AG20443 (cell line): Measurements from ENCODE around the gene ARHGEF25.
A peak's percentile ranks its signal among the peaks of the same experiment; 100 is the strongest.
"Not testable (repeated sequence)": the region's sequence is repeated elsewhere in the genome, so short reads cannot be mapped to it uniquely, and the experiment has no call there.

Experiments used
- DNase-seq: peaks from one replicate; pipeline ENCODE4 v3.0.0; 2012; ENCODE audit warnings: low spot score, mixed read lengths

The ARHGEF25 gene

DNA sequence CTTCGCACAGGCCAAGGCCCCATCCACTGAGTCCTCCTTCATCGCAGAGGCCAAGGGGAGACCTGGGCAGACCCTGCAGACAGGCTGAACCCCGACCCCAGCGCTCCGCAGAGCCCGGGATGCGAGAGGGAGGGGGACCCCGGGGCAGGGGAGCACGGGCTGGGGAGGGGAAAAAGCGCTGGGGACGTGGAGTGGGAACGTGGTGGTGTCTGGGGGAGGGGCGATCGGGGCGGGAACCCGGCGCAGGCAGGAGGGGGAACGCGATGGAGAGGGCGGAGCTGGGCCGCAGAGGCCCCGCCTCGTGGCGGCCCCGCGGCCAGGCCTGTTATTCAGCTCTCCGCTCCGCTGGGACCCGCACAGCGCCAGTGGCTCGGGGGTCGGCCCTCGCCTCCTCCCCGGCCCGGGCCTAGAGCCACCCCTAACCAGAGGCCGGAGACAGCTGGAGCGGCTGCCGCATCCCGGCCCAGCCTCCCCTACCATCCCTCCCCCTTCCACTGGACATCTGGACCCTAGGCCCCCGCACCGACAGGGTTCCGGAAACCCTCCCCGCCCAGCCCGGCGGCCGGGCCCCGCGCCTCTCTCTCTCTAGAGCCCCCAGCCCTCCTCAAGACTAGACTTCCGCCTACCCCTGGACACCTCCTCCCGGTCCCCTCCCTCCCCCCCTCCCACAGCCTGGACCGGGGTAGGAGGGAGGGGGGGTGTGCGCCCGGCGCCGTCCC is at the start of gene ARHGEF25:
Gene ARHGEF25, plus strand, starts transcription at position 328 of the 719 bp plus-strand sequence. CDS start 460 bp downstream, outside the sequence.
- DNase-seq: peak; percentile 95

DNA sequence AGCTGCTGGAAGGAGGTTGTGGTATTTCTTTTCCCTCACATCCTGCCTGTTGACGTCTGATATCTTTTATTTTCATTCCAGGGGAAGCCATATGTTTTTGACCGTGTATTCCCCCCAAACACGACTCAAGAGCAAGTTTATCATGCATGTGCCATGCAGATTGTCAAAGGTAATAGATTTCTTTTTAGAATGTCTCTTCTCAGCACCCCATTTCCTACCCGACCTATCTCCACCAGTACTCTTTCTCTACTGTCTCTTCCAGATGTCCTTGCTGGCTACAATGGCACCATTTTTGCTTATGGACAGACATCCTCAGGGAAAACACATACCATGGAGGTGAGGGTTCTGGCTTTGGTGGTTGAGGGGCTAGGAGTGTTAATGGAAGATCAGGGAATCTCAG is 47.9 kb upstream of the ARHGEF25 start:
- DNase-seq: no peak

DNA sequence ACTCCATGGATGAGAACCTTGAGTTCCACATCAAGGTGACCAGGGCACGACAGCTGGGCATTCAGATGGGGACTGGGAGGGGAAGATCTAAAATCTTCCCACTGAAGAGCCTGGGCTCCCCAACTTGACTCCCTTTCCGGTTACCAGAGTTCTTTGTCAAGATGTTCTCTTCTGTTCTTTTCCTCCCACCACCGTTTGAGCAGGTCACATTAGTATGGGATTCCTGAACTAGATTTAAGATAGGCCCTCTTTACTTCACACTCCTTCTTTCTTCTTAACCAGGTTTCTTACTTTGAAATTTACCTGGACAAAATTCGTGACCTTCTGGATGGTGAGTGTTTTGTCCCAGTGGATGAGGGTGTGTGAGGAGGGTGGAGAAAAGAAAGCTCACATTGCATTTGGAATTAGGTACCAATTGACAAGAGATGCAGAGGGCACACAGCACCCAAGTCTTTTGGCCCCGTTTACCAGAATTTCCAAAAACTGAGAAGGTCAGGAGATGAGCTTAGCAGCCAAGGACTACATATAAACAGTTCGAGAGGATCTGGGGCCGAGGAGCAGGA is 47.0 kb upstream of the ARHGEF25 start:
- DNase-seq: no peak

DNA sequence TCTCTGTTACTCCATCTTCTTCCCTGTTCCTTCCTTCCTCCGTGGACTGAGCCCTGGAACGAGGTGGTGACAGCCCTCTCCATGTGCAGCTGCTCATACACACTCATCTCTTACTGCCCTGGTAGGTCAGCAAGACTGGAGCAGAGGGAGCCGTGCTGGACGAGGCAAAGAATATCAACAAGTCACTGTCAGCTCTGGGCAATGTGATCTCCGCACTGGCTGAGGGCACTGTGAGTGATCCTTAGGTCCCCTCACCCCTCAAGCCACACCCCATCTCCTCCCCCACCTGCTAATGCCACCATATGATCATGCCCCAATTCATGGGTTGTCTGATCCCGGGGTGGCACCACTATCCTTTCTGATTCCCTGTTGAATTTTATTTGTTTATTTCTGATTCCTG is 42.4 kb upstream of the ARHGEF25 start:
- DNase-seq: no peak

DNA sequence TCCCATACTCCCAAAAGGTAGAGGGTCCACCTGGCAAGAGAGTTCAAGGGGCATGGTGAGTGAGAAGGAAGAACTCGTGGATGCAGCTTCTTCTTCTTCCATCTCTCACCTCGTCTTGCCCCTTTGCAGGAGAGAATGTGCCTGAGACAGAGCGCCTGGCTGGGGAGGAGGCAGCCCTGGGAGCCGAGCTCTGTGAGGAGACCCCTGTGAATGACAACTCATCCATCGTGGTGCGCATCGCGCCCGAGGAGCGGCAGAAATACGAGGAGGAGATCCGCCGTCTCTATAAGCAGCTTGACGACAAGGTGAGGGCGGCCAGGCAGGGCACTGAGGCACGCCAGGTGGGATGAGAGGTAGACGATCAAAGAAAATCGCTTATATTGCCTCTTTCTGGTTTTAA is 41.4 kb upstream of the ARHGEF25 start:
- no peak for DNase-seq

DNA sequence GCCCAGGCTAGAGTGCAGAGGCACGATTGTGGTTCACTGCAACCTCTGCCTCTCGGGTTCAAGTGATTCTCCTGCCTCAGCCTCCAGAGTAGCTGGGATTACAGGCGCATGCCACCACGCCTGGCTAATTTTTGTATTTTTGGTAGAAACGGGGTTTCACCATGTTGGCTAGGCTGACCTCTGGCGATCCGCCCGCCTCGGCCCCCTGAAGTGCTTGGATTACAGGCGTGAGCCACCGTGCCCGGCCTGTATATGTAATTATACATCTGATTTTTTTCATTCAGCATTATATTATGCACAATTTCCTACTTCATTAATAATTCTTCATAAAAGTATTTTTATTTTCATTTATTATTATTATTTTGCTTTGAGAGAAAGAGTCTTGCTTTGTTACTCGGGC is 40.8 kb upstream of the ARHGEF25 start:
- DNase-seq: not testable (repeated sequence)

DNA sequence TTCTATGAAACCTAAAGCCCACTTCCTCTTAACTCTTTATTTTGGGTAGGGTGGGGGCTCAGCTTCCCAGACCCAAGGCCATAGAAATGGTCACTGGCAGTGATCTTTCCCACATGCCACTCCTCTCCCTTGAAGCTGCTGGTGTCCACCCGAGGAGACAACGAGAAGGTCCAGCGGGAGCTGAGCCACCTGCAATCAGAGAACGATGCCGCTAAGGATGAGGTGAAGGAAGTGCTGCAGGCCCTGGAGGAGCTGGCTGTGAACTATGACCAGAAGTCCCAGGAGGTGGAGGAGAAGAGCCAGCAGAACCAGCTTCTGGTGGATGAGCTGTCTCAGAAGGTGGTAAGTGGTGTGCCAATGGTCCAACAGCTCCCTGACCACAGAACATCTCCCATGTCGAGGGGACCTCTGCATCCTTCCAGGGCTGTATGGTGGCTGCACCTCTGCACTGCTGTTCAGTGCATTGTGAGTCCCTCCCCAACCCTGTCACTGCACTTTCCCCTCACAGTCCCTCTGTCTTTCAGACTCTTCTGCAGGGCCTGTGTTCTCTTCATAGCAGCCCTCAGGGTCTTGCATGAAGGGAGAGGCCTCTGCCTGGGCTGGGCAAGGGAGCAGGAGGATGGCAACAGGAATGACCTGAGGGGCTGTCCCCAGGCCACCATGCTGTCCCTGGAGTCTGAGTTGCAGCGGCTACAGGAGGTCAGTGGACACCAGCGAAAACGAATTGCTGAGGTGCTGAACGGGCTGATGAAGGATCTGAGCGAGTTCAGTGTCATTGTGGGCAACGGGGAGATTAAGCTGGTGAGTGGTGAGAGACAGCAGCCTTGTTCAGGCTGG is 39.1 kb upstream of the ARHGEF25 start:
- no peak for DNase-seq

DNA sequence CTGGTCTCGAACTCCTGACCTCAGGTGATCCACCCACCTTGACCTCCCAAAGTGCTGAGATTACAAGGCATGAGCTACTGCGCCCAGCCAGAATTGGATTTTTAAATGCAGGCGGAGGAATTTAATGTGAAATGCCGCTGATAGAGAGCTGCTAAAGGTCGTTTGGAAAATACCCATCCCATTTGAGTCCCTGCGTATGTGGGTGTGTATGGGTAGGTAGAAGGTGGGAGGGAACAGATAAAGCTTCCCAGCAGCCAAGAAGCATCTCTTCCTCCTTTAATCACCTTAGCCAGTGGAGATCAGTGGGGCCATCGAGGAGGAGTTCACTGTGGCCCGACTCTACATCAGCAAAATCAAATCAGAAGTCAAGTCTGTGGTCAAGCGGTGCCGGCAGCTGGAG is 36.4 kb upstream of the ARHGEF25 start:
- no peak for DNase-seq

DNA sequence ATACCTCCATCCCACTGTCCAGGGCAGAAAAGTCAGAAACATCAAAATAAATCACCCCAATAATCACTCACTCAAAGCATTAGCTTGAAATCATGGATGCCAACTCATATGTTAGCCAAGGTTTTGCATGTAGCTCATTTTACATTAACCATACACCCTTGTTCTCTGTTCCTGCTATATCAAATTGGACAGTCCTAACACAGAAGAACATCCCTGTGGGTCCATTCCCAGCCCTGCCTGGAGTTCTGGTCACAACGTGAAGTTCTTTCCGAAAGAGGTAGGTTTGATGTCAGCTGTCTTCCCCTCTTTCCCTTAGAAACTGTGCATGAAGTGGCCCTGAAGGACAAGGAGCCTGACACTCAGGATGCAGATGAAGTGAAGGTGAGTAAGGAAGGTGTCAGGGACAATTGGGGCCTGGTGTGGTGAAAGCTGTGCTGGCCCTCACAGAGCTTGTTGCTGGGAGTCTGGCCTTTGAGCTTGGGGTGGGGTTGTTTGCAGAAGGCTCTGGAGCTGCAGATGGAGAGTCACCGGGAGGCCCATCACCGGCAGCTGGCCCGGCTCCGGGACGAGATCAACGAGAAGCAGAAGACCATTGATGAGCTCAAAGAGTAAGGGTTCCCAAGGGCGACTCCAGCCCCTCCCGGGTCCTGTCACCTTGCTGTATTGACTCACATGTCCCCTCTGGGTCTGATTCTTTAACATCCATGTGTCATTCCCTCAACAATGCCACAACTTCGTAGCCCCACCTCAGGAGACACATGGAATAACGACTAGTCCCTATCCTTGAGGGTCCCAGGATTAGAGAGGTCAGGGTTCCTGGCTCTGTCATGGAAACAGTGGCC is 35.2 kb upstream of the ARHGEF25 start:
- DNase-seq: no peak

DNA sequence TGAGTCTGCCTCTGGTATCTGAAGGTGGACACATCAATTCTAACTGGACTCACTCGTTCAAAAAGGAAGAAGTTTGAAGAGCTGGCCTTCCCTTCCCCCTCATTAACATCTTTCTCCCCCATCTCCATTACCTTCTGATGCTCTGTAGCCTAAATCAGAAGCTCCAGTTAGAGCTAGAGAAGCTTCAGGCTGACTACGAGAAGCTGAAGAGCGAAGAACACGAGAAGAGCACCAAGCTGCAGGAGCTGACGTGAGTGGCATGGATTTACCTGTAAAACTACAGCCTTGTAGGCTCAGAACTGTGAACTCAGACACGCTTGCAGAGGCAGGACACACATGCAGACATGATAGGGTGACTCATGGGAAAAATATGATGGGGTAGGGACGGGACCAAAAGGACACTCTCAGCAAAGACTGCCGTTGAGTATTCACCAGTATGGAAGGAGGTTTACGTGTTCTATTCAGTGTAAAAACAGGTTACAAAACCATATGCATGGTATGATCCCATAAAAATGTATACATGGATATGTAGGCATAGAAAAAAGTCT is 34.5 kb upstream of the ARHGEF25 start:
- DNase-seq: no peak

DNA sequence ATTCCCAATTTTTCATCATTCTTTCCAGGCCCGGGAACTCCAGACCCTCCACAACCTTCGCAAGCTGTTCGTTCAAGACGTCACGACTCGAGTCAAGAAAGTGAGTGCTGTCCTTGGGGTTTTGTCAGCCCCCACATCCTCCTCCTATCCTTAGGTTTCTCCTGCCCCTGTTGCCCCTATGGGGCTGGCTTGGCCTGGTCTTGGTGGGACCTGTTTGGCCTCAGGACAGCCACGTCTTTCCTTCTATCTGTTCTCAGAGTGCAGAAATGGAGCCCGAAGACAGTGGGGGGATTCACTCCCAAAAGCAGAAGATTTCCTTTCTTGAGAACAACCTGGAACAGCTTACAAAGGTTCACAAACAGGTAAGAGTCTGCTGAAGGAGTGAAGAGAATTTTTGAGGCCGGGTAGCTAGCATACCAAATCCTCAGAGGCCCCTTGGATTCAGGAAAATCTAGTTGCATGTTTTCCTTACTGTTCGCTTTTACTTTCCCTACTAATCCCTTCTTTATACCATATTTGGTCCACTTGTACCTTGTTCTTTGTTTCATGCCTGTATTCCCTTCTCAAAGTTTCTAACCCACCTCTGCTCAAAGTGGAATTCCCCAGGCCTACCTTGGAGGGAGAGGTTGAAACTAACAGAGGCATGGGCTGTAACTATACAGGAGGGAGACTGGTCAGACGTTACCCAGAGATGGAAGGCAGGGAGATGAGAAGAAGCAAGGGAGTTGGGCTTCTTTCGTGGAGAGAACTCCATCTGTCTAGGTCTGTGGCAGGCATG is 33.1 kb upstream of the ARHGEF25 start:
- no peak for DNase-seq

DNA sequence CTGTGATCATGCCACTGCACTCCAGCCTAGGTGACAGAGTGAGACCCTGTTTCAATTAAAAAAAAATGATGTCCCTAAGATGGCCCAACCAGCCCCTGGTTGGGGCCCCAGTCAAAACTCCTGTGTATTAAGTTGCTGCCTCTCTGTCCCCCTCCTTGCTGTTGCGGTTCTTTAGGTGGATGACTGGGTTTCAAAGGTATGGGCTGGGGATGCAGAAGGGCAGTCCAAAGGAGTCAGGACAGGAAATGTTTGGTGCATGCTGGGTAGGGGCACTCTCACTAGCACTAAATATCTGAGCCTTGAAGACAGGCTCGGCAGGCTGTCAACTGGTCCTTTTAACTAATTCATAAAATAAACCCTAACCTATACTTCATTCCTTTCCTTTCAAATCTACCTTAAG is 32.2 kb upstream of the ARHGEF25 start:
- no peak for DNase-seq

DNA sequence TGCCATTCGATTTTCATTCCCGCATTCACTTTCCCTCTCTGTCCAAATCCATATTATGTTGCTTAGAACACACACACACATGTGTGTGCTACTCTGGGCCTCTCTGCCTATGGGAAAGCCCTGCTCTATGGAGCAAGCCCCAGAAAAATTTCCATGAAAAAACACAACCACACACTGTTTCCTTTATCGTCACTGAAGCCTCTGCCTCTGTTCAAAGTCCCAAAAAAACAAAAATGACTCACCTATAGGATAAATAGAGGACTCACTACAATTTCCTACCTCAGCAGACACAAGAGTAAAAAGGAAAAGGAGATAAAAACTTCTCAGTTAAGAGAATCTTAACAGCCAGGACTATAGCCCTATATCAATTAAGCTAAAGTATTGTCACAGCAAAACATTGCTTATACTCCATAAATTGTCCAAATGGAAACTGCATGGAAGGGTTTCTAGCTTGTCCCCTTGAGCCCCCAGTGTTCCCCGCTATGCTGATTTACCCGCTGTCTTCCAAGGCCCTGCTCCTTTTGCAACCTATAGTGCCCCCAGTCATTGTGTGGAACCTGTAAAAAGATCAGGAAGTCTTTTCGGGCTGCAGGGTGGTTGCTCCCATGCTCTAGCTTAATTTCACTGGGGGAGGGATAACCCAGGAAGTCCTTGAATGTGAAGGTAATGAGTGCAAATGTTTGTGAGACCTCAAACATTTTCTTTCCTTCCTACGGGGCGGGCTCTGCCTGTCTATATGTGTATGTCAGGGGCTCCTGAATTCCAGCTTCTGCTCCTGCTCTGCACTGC is 31.4 kb upstream of the ARHGEF25 start:
- DNase-seq: no peak

DNA sequence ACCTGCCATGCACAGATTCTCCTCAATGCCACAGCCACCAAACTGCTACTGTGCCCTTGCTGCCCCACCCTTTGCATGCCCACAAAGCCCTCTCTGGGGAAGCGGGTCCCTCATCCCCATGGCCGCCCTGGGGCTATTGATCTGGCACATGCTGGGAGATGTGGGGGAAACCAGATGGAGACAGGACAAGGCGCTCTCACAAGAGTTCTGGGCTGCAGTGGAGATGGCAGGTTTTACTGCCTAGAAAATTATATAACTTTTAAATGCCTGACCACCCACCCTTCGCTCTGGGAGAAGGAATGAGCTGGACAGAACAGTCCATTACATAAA is 30.8 kb upstream of the ARHGEF25 start:
- no peak for DNase-seq

DNA sequence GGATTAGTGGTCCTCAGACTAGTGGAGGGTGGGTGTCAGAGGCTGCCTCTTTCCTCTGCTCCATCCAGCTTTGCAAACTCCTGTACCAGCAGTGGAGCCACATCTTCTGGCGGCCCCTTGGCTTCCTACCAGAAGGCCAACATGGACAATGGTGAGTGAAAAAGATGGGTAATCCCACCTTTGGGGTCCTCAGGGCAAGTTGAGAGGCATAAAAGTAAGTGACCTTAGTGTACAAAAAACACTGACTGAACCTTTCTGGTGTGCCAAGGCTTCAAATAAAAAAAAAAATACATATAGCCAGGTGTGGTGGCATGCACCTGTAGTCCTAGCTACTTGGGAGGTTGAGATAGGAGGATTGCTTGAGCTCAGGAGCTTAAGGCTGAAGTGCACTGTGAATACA is 29.4 kb upstream of the ARHGEF25 start:
- no peak for DNase-seq

DNA sequence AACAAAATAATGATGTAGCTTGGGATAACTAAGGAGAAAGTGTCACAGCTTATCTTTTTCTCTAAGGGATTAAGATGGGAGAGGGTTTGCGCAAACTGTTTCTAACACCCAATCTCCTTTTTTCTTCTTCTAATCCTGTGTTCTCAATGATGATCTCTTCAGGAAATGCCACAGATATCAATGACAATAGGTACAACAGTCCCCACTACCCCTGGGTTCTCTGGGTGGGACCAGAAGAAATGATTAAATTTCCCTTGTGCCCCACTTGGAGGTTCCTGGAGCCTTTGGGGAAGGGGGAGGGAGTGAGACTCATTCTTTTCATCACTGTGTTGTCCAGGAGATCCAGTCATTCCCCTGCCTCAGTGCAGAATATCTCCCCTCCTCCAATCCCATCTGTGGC is 28.8 kb upstream of the ARHGEF25 start:
- no peak for DNase-seq

DNA sequence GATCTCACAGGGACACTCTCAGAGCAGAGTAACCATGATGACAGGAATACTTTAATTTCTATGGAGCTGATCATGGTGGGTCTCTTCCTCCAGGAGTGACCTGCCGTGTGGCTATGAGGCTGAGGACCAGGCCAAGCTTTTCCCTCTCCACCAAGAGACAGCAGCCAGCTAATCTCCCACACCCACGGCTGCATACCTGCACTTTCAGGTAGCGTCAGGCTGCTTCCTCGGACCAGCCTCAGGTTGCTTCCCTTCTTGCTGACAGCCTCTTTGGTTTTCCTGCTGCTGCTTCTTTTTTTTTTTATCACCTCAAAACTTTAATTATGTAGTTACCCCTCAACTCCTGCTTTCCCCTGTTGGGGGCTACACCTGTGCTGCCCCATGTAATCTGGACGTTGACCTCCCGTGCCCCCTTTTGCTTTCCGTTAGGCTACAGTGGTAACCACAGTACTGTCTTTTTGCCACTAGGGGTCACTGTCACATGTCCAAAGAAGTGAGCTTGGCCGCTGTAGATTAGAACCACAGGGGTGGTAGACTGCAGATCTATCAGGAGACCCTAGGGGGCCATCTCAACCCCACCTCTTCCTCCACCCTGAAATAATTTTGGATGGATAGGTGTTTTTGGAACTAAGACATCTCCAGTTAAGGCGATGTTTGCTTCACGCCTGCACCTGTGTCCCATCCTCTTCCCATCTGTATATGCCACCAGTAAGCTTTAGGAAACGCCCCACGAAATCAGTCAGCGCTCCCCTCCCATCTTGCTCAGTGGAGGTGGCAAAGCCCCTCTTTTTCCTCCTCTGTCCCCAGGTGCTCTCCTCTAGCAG is 28.0 kb upstream of the ARHGEF25 start:
- peak; percentile 91 for DNase-seq

DNA sequence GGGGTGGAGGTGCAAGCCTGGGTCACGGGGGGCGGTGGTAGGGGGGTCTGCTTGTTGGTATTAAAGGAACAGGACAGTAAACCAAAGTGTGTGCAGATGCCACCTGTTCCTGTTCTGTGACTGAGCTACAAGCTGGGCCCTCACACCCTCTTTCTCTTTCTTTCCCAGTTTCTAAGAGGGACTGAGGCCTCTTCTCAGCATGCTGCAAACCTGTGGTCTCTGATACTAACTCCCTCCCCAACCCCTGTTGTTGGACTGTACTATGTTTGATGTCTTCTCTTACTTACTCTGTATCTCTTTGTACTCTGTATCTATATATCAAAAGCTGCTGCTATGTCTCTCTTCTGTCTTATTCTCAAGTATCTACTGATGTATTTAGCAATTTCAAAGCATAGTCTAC is 27.2 kb upstream of the ARHGEF25 start:
- DNase-seq: no peak

DNA sequence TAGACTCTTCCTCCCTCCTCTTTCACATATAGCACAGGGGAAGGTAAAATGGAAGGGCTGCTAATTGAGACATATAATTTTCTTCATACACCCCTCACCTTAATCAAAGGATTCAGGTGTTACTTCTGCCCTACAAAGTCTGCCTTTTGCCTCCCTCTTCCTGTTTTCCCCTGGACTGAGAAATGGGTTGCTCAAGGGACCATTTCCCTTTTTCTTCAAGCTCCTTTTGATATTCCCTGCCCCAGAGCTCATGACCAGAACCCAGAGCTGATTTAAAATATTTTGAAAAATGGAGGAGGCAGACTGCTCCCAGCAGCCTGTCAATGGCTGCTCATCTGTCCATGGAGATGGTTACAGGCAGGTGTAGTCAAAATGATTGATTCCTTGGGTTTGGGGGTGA is 26.5 kb upstream of the ARHGEF25 start:
- no peak for DNase-seq

DNA sequence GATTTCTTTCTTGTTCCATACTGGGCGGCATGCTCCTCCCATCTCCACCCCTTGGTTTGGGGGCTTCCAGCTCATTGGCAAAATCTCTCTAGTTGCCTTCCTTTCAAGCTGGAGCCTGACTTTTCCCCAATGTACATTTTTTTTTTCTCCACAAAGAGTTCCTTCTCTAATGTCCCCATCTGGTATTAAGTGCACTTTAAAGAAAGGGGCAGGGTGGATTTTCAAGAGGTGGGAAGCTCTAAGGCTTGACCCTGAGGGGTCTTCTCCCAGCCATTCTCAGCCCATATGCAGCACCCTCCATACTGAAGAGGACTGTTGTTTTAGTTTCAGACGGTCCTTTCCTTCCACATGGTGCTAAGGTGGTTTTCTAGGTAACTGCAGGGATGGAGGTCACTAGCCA is 26.1 kb upstream of the ARHGEF25 start:
- no peak for DNase-seq
